Measurements from ENCODE around the gene KREMEN1. TPM values are rescaled to one million over a fixed set of nuclear protein-coding genes. Genes with fewer than 3 reads are reported as not detected.
"Not testable (repeated sequence)": the region's sequence is repeated elsewhere in the genome, so short reads cannot be mapped to it uniquely, and the experiment has no call there.

KREMEN1 gene
- total and polyA plus RNA-seq, 2 experiments from 2014 or later = 1.8 to 3.8 TPM

- not testable (repeated sequence) for H3K27me3 ChIP-seq (ENCODE audit: insufficient read depth); H3K4me3 ChIP-seq; H3F3A ChIP-seq (replicated peaks; ENCODE audit: low read depth); H3K27ac Mint-ChIP-seq; H3K4me3 Mint-ChIP-seq; H2AFZ ChIP-seq; H3K4me1 Mint-ChIP-seq; H3K9me3 Mint-ChIP-seq; H3K27me3 Mint-ChIP-seq (ENCODE audit: insufficient read depth, low read depth, poor library complexity); H3K4me1 ChIP-seq (ENCODE audit: insufficient read depth); H4K20me1 ChIP-seq (replicated peaks; ENCODE audit: insufficient read depth); DNase-seq (ENCODE audit: low spot score); ATAC-seq; H3K4me2 ChIP-seq; H3K9me2 ChIP-seq (ENCODE audit: insufficient read depth)
- H3K27ac ChIP-seq (ENCODE audit: low read depth) = 0 out of 2 replicates have a peak overlapping the region, but pooled peaks have one; percentile 15
- H3K79me2 ChIP-seq (replicated peaks; ENCODE audit: insufficient read depth) = peaks cover 48% of the 10 kb centered on the region
- H3K36me3 ChIP-seq (ENCODE audit: insufficient read depth) = peaks cover 10% of the 10 kb centered on the region; the same call in 1 of the 2 replicates
- peaks cover 14% of the 10 kb centered on the region; the same call in 2 of the 3 replicates for H3K36me3 Mint-ChIP-seq (ENCODE audit: low read depth)
Observed at GRCh38 chr22:29039684-29040083, 33.2 kb upstream of the KREMEN1 start.

- no peak overlapping the region for H3K4me3 Mint-ChIP-seq
- 0 out of 2 replicates have a peak overlapping the region, but pooled peaks have one; percentile 15 for H3K27ac ChIP-seq (ENCODE audit: low read depth)
- peak; percentile 91 for ATAC-seq
Observed at GRCh38 chr22:29040385-29041275, 32.2 kb upstream of the KREMEN1 start.

GRCh38 chr22:29041408-29041807 lies 31.4 kb upstream of the KREMEN1 start:
- Histone ChIP-seq H3K36me3 (ENCODE audit: insufficient read depth) (peaks cover 13% of the 10 kb centered on the region; the same call in 1 of the 2 replicates), H3F3A (replicated peaks; ENCODE audit: low read depth) (no peaks in the 10 kb centered on the region), H2AFZ (no peak overlapping the region), H3K4me3 (no peak overlapping the region), H3K79me2 (replicated peaks; ENCODE audit: insufficient read depth) (peaks cover 34% of the 10 kb centered on the region), H3K27me3 (ENCODE audit: insufficient read depth) (no peaks in the 10 kb centered on the region), H4K20me1 (replicated peaks; ENCODE audit: insufficient read depth) (no peaks in the 10 kb centered on the region; the same call in 1 of the 2 replicates), H3K4me2 (no peak overlapping the region), H3K27ac (ENCODE audit: low read depth) (no peak overlapping the region), H3K9me2 (ENCODE audit: insufficient read depth) (no peaks in the 10 kb centered on the region), H3K4me1 (ENCODE audit: insufficient read depth) (no peaks in the 10 kb centered on the region)
- no peak for DNase-seq (ENCODE audit: low spot score)
- Mint-ChIP-seq H3K9me3 (no peaks in the 10 kb centered on the region), H3K36me3 (ENCODE audit: low read depth) (peaks cover 26% of the 10 kb centered on the region; the same call in 2 of the 3 replicates), H3K4me1 (peaks cover 3% of the 10 kb centered on the region; the same call in 1 of the 3 replicates), H3K27ac (no peak overlapping the region), H3K4me3 (no peak overlapping the region), H3K27me3 (ENCODE audit: insufficient read depth, low read depth, poor library complexity) (peaks cover 5% of the 10 kb centered on the region)
- no peak for ATAC-seq
- TF ChIP-seq EZH2phosphoT487 (IDR thresholded peaks at IDR 0.05; ENCODE audit: unreplicated experiment) = no peak
- TF ChIP-seq JUNB (IDR thresholded peaks at IDR 0.05; ENCODE audit: unreplicated experiment) = no peak
- TF ChIP-seq CTCF (conservative IDR thresholded peaks at IDR 0.05; ENCODE audit: low read depth in 2 of 2) = no peak
- no peak for TF ChIP-seq CREB1 (CRISPR knock-in tag; IDR thresholded peaks at IDR 0.05; ENCODE audit: low read depth)
- no peak for TF ChIP-seq STAT1 (IDR thresholded peaks at IDR 0.05; ENCODE audit: unreplicated experiment)
- no peak for TF ChIP-seq ZNF331 (CRISPR knock-in tag; IDR thresholded peaks at IDR 0.05; ENCODE audit: low read depth)

More at GRCh38 chr22:29040385-29041275, 32.2 kb upstream of the KREMEN1 start:
- Histone ChIP-seq H4K20me1 (replicated peaks; ENCODE audit: insufficient read depth) (no peaks in the 10 kb centered on the region; the same call in 1 of the 2 replicates), H3F3A (replicated peaks; ENCODE audit: low read depth) (no peaks in the 10 kb centered on the region), H3K4me3 (no peak overlapping the region), H2AFZ (no peak overlapping the region), H3K4me1 (ENCODE audit: insufficient read depth) (no peaks in the 10 kb centered on the region), H3K4me2 (no peak overlapping the region), H3K79me2 (replicated peaks; ENCODE audit: insufficient read depth) (peaks cover 39% of the 10 kb centered on the region), H3K36me3 (ENCODE audit: insufficient read depth) (peaks cover 10% of the 10 kb centered on the region; the same call in 1 of the 2 replicates), H3K27me3 (ENCODE audit: insufficient read depth) (no peaks in the 10 kb centered on the region), H3K9me2 (ENCODE audit: insufficient read depth) (no peaks in the 10 kb centered on the region)
- H3K27ac Mint-ChIP-seq = no peak overlapping the region
- DNase-seq (ENCODE audit: low spot score) = peak; percentile 88
- TF ChIP-seq CTCF (conservative IDR thresholded peaks at IDR 0.05; ENCODE audit: low read depth in 2 of 2) (peak; percentile 94 to 99), JUNB (IDR thresholded peaks at IDR 0.05; ENCODE audit: unreplicated experiment) (no peak)
- H3K9me3 Mint-ChIP-seq = no peaks in the 10 kb centered on the region
- peaks cover 5% of the 10 kb centered on the region for H3K27me3 Mint-ChIP-seq (ENCODE audit: insufficient read depth, low read depth, poor library complexity)
- H3K4me1 Mint-ChIP-seq = peaks cover 3% of the 10 kb centered on the region; the same call in 1 of the 3 replicates
- H3K36me3 Mint-ChIP-seq (ENCODE audit: low read depth) = peaks cover 21% of the 10 kb centered on the region; the same call in 2 of the 3 replicates
